ENCODE measurements around the gene NME7.
"Not testable (repeated sequence)": the region's sequence is repeated elsewhere in the genome, so short reads cannot be mapped to it uniquely, and the experiment has no call there.

Gene NME7

GRCh38 chr1:169130683-169131082 is 236.9 kb downstream of the NME7 start:
- Histone ChIP-seq H3K27ac (no peak overlapping the region), H3K36me3 (no peaks in the 10 kb centered on the region), H3K4me1 (ENCODE audit: control insufficient read depth in 1 of 2, insufficient read depth in 1 of 2, low read depth in 1 of 2, low read length in 1 of 2) (no peaks in the 10 kb centered on the region), H3K27me3 (no peaks in the 10 kb centered on the region), H3K9me3 (no peaks in the 10 kb centered on the region), H3K4me3 (ENCODE audit: low read depth in 1 of 2, low read length in 1 of 2) (no peak overlapping the region)
- TF ChIP-seq, protein P1, sequence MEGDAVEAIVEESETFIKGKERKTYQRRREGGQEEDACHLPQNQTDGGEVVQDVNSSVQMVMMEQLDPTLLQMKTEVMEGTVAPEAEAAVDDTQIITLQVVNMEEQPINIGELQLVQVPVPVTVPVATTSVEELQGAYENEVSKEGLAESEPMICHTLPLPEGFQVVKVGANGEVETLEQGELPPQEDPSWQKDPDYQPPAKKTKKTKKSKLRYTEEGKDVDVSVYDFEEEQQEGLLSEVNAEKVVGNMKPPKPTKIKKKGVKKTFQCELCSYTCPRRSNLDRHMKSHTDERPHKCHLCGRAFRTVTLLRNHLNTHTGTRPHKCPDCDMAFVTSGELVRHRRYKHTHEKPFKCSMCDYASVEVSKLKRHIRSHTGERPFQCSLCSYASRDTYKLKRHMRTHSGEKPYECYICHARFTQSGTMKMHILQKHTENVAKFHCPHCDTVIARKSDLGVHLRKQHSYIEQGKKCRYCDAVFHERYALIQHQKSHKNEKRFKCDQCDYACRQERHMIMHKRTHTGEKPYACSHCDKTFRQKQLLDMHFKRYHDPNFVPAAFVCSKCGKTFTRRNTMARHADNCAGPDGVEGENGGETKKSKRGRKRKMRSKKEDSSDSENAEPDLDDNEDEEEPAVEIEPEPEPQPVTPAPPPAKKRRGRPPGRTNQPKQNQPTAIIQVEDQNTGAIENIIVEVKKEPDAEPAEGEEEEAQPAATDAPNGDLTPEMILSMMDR (IDR thresholded peaks at IDR 0.05) = no peak

GRCh38 chr1:169129109-169129784 is 238.3 kb downstream of the NME7 start:
- Histone ChIP-seq H3K27me3 (no peaks in the 10 kb centered on the region), H3K27ac (no peak overlapping the region), H3K4me1 (ENCODE audit: control insufficient read depth in 1 of 2, insufficient read depth in 1 of 2, low read depth in 1 of 2, low read length in 1 of 2) (no peaks in the 10 kb centered on the region), H3K4me3 (ENCODE audit: low read depth in 1 of 2, low read length in 1 of 2) (no peak overlapping the region), H3K36me3 (no peaks in the 10 kb centered on the region), H3K9me3 (no peaks in the 10 kb centered on the region)
- TF ChIP-seq, protein P1 (IDR thresholded peaks at IDR 0.05) = no peak

GRCh38 chr1:169128562-169128961 is 239.0 kb downstream of the NME7 start:
- Histone ChIP-seq H3K27me3 (no peaks in the 10 kb centered on the region), H3K36me3 (no peaks in the 10 kb centered on the region), H3K27ac (no peak overlapping the region), H3K9me3 (no peaks in the 10 kb centered on the region), H3K4me3 (ENCODE audit: low read depth in 1 of 2, low read length in 1 of 2) (no peak overlapping the region), H3K4me1 (ENCODE audit: control insufficient read depth in 1 of 2, insufficient read depth in 1 of 2, low read depth in 1 of 2, low read length in 1 of 2) (no peaks in the 10 kb centered on the region)
- TF ChIP-seq, protein P1 (IDR thresholded peaks at IDR 0.05) = no peak

GRCh38 chr1:169127305-169127704 is 240.3 kb downstream of the NME7 start:
- no peaks in the 10 kb centered on the region for H3K27me3 ChIP-seq
- no peak overlapping the region for H3K27ac ChIP-seq
- TF ChIP-seq, protein P1 (IDR thresholded peaks at IDR 0.05) = no peak
- no peak overlapping the region for H3K4me3 ChIP-seq (ENCODE audit: low read depth in 1 of 2, low read length in 1 of 2)
- no peaks in the 10 kb centered on the region for H3K9me3 ChIP-seq
- no peaks in the 10 kb centered on the region for H3K4me1 ChIP-seq (ENCODE audit: control insufficient read depth in 1 of 2, insufficient read depth in 1 of 2, low read depth in 1 of 2, low read length in 1 of 2)
- no peaks in the 10 kb centered on the region for H3K36me3 ChIP-seq

- TF ChIP-seq, protein P1 (IDR thresholded peaks at IDR 0.05) = no peak
- H3K4me3 ChIP-seq (ENCODE audit: low read depth in 1 of 2, low read length in 1 of 2) = no peak overlapping the region
- H3K9me3 ChIP-seq = no peaks in the 10 kb centered on the region
- H3K36me3 ChIP-seq = no peaks in the 10 kb centered on the region
- H3K4me1 ChIP-seq (ENCODE audit: control insufficient read depth in 1 of 2, insufficient read depth in 1 of 2, low read depth in 1 of 2, low read length in 1 of 2) = no peaks in the 10 kb centered on the region
- H3K27ac ChIP-seq = no peak overlapping the region
- no peaks in the 10 kb centered on the region for H3K27me3 ChIP-seq
Measured at GRCh38 chr1:169126335-169126734, 241.3 kb downstream of the NME7 start.

- not testable (repeated sequence) for H3K36me3 ChIP-seq; H3K4me1 ChIP-seq (ENCODE audit: control insufficient read depth in 1 of 2, insufficient read depth in 1 of 2, low read depth in 1 of 2, low read length in 1 of 2); H3K27me3 ChIP-seq; H3K9me3 ChIP-seq; H3K4me3 ChIP-seq (ENCODE audit: low read depth in 1 of 2, low read length in 1 of 2); H3K27ac ChIP-seq
Measured at GRCh38 chr1:169125597-169125996, 242.0 kb downstream of the NME7 start.
